GM23338 (cell line): ENCODE data around the gene EFCC1. TPM values are rescaled to one million over a fixed set of nuclear protein-coding genes. Genes with fewer than 3 reads are reported as not detected.

Experiments used
- CREB1 ChIP-seq: fragments of 250-450 bp; sonication (Bioruptor Pico); IDR thresholded peaks from 2 replicates; pipeline ENCODE4 v1.5.0; 2020; ENCODE audit warnings: low read depth, mild to moderate bottlenecking, moderate library complexity
- EZH2 ChIP-seq: fragments of 200-600 bp; sonication (generic); IDR thresholded peaks from one replicate; pipeline ENCODE4 v1.8.0; 2017; ENCODE audit warnings: antibody characterized with exemption, mild to moderate bottlenecking, low read depth; ENCODE audit not compliant: unreplicated experiment
- JUNB ChIP-seq: IDR thresholded peaks from one replicate; pipeline ENCODE4 v1.6.1; 2016; ENCODE audit warnings: antibody characterized with exemption; ENCODE audit not compliant: unreplicated experiment
- NANOG ChIP-seq: IDR thresholded peaks from 2 replicates; pipeline ENCODE4 v1.6.1; 2016; ENCODE audit warnings: antibody characterized with exemption, borderline replicate concordance
- ZNF331 ChIP-seq: fragments of 250-450 bp; sonication (Bioruptor Pico); IDR thresholded peaks from 2 replicates; pipeline ENCODE4 v1.5.0; 2020; ENCODE audit warnings: low read depth, mild to moderate bottlenecking, moderate library complexity
- polyA plus RNA-seq: library from polyadenylated mRNA; unstranded; fragments of >200 nt; fragmentation: Nextera tagmentation; extraction: Ambion mirVana; gene quantifications from 2 replicates; pipeline ENCODE4 v1.2.1, GENCODE V29; 2016
- total RNA-seq: library from RNA; depleted of rRNA; stranded (reverse); fragments of >200 nt; shearing (Covaris generic); gene quantifications from 2 replicates; pipeline ENCODE4 v1.2.3, GENCODE V29; 2014
- TF ChIP-seq, protein P1 (sequence below): fragments of 250-450 bp; sonication (Bioruptor Pico); IDR thresholded peaks from 2 replicates; pipeline ENCODE4 v1.5.0; 2020; ENCODE audit warnings: mild to moderate bottlenecking, moderate library complexity
- TF ChIP-seq, protein P2 (sequence below): IDR thresholded peaks from one replicate; pipeline ENCODE4 v1.6.1; 2018; ENCODE audit warnings: antibody characterized with exemption; ENCODE audit not compliant: unreplicated experiment

EFCC1 gene
- total and polyA plus RNA-seq, 2 experiments from 2014 or later = not detected

DNA sequence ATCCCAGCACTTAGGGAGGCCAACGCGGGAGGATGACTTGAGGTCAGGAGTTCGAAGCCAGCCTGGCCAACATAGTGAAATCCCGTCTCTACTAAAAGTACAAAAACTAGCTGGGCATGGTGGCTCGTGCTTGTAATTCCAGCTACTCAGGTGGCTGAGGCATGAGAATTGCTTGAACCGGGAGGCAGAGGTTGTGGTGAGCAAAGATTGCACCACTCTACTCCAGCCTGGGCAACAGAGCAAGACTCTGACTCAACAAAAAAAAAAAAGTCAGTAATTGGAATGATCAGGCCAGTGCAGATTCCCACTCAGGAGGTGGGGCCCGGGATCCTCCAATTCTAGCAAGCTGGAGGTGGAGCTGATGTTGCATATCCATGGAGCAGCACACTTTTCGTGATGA is 12.8 kb upstream of the EFCC1 start (continued):
- TF ChIP-seq, protein P1, sequence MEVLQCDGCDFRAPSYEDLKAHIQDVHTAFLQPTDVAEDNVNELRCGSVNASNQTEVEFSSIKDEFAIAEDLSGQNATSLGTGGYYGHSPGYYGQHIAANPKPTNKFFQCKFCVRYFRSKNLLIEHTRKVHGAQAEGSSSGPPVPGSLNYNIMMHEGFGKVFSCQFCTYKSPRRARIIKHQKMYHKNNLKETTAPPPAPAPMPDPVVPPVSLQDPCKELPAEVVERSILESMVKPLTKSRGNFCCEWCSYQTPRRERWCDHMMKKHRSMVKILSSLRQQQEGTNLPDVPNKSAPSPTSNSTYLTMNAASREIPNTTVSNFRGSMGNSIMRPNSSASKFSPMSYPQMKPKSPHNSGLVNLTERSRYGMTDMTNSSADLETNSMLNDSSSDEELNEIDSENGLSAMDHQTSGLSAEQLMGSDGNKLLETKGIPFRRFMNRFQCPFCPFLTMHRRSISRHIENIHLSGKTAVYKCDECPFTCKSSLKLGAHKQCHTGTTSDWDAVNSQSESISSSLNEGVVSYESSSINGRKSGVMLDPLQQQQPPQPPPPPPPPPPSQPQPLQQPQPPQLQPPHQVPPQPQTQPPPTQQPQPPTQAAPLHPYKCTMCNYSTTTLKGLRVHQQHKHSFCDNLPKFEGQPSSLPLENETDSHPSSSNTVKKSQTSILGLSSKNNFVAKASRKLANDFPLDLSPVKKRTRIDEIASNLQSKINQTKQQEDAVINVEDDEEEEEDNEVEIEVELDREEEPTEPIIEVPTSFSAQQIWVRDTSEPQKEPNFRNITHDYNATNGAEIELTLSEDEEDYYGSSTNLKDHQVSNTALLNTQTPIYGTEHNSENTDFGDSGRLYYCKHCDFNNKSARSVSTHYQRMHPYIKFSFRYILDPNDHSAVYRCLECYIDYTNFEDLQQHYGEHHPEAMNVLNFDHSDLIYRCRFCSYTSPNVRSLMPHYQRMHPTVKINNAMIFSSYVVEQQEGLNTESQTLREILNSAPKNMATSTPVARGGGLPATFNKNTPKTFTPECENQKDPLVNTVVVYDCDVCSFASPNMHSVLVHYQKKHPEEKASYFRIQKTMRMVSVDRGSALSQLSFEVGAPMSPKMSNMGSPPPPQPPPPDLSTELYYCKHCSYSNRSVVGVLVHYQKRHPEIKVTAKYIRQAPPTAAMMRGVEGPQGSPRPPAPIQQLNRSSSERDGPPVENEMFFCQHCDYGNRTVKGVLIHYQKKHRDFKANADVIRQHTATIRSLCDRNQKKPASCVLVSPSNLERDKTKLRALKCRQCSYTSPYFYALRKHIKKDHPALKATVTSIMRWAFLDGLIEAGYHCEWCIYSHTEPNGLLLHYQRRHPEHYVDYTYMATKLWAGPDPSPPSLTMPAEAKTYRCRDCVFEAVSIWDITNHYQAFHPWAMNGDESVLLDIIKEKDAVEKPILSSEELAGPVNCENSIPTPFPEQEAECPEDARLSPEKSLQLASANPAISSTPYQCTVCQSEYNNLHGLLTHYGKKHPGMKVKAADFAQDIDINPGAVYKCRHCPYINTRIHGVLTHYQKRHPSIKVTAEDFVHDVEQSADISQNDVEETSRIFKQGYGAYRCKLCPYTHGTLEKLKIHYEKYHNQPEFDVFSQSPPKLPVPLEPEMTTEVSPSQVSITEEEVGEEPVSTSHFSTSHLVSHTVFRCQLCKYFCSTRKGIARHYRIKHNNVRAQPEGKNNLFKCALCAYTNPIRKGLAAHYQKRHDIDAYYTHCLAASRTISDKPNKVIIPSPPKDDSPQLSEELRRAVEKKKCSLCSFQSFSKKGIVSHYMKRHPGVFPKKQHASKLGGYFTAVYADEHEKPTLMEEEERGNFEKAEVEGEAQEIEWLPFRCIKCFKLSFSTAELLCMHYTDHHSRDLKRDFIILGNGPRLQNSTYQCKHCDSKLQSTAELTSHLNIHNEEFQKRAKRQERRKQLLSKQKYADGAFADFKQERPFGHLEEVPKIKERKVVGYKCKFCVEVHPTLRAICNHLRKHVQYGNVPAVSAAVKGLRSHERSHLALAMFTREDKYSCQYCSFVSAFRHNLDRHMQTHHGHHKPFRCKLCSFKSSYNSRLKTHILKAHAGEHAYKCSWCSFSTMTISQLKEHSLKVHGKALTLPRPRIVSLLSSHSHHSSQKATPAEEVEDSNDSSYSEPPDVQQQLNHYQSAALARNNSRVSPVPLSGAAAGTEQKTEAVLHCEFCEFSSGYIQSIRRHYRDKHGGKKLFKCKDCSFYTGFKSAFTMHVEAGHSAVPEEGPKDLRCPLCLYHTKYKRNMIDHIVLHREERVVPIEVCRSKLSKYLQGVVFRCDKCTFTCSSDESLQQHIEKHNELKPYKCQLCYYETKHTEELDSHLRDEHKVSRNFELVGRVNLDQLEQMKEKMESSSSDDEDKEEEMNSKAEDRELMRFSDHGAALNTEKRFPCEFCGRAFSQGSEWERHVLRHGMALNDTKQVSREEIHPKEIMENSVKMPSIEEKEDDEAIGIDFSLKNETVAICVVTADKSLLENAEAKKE (CRISPR knock-in tag) = no peak
- TF ChIP-seq JUNB = no peak
- TF ChIP-seq EZH2 = no peak
- no peak for TF ChIP-seq NANOG
- TF ChIP-seq, protein P2, sequence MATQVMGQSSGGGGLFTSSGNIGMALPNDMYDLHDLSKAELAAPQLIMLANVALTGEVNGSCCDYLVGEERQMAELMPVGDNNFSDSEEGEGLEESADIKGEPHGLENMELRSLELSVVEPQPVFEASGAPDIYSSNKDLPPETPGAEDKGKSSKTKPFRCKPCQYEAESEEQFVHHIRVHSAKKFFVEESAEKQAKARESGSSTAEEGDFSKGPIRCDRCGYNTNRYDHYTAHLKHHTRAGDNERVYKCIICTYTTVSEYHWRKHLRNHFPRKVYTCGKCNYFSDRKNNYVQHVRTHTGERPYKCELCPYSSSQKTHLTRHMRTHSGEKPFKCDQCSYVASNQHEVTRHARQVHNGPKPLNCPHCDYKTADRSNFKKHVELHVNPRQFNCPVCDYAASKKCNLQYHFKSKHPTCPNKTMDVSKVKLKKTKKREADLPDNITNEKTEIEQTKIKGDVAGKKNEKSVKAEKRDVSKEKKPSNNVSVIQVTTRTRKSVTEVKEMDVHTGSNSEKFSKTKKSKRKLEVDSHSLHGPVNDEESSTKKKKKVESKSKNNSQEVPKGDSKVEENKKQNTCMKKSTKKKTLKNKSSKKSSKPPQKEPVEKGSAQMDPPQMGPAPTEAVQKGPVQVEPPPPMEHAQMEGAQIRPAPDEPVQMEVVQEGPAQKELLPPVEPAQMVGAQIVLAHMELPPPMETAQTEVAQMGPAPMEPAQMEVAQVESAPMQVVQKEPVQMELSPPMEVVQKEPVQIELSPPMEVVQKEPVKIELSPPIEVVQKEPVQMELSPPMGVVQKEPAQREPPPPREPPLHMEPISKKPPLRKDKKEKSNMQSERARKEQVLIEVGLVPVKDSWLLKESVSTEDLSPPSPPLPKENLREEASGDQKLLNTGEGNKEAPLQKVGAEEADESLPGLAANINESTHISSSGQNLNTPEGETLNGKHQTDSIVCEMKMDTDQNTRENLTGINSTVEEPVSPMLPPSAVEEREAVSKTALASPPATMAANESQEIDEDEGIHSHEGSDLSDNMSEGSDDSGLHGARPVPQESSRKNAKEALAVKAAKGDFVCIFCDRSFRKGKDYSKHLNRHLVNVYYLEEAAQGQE = no peak
- no peak for TF ChIP-seq ZNF331 (CRISPR knock-in tag)
- TF ChIP-seq CREB1 = no peak
